ENCODE data around the gene CHRM4. TPM values are rescaled to one million over a fixed set of nuclear protein-coding genes. Genes with fewer than 3 reads are reported as not detected.

The CHRM4 gene
- total RNA-seq, 3 donors from 2014 or later: 0.32 to 6.0 (median 3.1) TPM

DNA sequence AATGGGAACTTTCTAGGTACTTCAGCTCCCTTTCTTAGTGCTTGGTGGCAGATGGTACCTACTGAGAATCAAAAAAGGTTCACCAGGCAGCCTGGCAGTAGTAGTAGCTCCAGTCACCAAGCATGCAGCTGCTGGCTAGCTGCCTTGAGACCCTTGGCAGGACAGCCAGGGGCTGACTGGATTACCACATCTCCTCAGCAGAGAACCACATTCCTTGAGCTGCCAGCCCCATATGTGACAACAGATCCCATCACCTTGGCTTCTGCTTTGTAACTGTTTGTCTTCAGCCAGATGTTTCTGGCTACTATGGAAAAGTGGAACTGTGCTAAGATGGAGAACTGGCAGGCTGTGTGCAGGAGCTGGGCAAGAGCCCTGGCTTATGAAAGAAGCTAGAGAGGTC, 39.6 kb upstream of the CHRM4 start:
- ATAC-seq (no peak), DNase-seq (no peak)
- TF ChIP-seq, protein P1, sequence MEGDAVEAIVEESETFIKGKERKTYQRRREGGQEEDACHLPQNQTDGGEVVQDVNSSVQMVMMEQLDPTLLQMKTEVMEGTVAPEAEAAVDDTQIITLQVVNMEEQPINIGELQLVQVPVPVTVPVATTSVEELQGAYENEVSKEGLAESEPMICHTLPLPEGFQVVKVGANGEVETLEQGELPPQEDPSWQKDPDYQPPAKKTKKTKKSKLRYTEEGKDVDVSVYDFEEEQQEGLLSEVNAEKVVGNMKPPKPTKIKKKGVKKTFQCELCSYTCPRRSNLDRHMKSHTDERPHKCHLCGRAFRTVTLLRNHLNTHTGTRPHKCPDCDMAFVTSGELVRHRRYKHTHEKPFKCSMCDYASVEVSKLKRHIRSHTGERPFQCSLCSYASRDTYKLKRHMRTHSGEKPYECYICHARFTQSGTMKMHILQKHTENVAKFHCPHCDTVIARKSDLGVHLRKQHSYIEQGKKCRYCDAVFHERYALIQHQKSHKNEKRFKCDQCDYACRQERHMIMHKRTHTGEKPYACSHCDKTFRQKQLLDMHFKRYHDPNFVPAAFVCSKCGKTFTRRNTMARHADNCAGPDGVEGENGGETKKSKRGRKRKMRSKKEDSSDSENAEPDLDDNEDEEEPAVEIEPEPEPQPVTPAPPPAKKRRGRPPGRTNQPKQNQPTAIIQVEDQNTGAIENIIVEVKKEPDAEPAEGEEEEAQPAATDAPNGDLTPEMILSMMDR (IDR thresholded peaks at IDR 0.05): no peak
- Histone ChIP-seq H3K4me3 (no peak overlapping the region), H3K36me3 (ENCODE audit: low read depth) (no peaks in the 10 kb centered on the region), H3K4me1 (ENCODE audit: low read depth) (no peaks in the 10 kb centered on the region), H3K9me3 (no peaks in the 10 kb centered on the region)
- intact Hi-C loops (cut with DNase I, micrococcal nuclease): no loop called here

DNA sequence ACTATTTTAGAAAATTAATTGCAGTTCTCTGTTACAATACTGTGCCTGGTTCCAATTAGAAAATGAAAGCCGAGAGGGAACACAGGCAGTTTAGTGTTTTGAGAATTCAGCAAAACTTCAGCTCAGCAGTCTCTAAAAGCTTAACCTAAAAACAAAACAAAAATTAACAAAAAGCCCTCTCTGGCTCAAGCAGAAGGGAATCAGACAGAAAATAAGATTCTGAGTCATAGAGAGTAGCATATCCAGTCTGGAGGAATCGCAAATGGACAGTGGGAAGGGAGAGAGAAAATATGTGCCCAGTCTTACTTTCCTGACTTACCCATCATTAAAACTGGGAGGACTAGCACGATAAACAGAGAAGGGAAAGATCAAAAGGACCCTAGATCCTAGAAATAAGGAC, 38.1 kb upstream of the CHRM4 start:
- ATAC-seq (no peak), DNase-seq (no peak)
- TF ChIP-seq, protein P1 (IDR thresholded peaks at IDR 0.05): no peak
- Histone ChIP-seq H3K4me1 (ENCODE audit: low read depth) (no peaks in the 10 kb centered on the region), H3K9me3 (no peaks in the 10 kb centered on the region), H3K4me3 (no peak overlapping the region), H3K36me3 (ENCODE audit: low read depth) (no peaks in the 10 kb centered on the region)
- intact Hi-C loops (cut with DNase I, micrococcal nuclease): no loop called here

DNA sequence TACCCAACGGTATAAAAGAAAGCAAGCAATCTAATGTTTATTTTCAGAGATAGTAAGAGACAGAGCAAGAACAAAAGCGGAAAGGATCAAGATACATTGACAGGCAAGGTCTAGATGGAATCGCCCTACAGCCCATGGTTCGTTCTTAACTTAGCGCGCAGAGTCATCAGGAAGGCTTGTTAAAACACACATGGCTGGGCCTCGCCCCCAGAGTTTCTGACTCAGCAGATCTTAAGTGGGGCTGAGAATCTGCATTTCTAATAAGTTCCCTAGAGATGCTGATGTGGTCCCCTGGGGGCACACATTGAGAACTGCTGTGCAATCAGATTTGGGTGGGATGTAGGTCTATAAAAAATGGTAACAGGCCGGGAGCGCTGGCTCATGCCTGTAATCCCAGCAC, 35.8 kb upstream of the CHRM4 start:
- intact Hi-C loops (cut with DNase I, micrococcal nuclease): no loop called here
- ATAC-seq: no peak

DNA sequence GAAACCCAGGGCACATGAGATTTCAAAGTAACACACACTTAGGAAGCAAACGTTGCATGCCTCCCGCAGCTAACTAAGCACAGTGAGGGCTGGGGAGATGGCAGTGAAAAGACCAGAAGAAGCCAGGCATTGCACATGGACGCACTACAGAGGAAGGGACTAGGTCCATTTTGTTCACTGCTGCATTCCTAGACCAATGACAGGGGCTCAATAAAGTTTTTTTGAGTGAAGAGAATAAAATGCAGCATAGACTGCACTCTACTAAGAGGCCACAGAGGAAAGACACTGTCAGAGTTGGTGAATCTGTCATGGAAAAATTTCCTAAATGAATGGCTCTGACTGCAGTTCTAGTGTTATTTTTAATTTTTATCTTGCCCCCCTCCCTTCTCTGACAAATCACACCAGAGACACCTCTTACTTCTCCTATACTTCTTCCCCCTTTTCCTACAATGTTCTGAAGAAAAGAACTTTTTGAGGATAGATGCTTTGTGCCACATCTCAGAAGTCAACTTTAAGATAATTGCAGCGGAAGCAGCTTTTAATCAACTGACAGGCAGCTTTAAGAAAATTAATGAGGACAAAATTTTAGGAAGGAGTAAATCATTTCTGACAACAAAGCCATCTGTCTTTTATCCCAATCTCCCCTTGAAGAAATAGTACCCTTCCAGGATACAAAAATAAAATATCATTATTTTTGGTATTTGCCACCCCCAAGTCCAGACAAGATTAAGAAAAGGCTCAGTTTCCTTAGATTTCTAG, 34.8 kb upstream of the CHRM4 start:
- H3K36me3 ChIP-seq (ENCODE audit: low read depth): no peaks in the 10 kb centered on the region
- TF ChIP-seq, protein P1 (IDR thresholded peaks at IDR 0.05): no peak
- no peak for DNase-seq
- H3K4me3 ChIP-seq: no peak overlapping the region
- intact Hi-C loops (cut with DNase I, micrococcal nuclease): no loop called here
- H3K4me1 ChIP-seq (ENCODE audit: low read depth): no peaks in the 10 kb centered on the region
- no peak for ATAC-seq
- H3K9me3 ChIP-seq: no peaks in the 10 kb centered on the region

More for the DNA sequence above, 35.8 kb upstream of the CHRM4 start:
- H3K9me3 ChIP-seq: no peaks in the 10 kb centered on the region
- TF ChIP-seq, protein P1 (IDR thresholded peaks at IDR 0.05): no peak
- no peaks in the 10 kb centered on the region for H3K36me3 ChIP-seq (ENCODE audit: low read depth)
- H3K4me3 ChIP-seq: no peak overlapping the region
- H3K4me1 ChIP-seq (ENCODE audit: low read depth): no peaks in the 10 kb centered on the region
- no peak for DNase-seq

DNA sequence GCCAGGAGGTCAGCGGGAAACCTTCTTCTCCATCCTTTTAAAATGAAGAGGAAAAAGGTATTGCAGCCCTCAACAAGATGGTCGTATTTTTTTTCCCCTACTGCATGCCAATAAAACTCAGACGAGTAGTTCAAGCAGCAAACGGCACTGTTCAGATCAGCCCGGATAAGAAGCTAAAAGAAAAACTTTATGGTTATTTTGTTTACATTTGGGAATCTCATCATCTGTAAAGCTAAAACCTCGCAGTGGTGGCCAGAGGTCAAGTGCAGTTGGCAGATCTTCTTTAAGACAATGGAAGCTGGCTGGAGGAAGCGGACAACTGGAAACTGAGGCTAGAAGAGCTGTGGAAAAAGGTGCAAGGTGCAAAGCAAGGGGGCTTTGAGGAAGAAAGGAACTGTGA, 31.0 kb upstream of the CHRM4 start:
- peak; percentile 42 for ATAC-seq
- H3K9me3 ChIP-seq: no peaks in the 10 kb centered on the region
- TF ChIP-seq, protein P1 (IDR thresholded peaks at IDR 0.05): no peak
- peak in 1 of 3 donors; percentile 33 for DNase-seq
- H3K36me3 ChIP-seq (ENCODE audit: low read depth): no peaks in the 10 kb centered on the region
- H3K4me3 ChIP-seq: no peak overlapping the region
- intact Hi-C loops (cut with DNase I, micrococcal nuclease): no loop called here
- H3K4me1 ChIP-seq (ENCODE audit: low read depth): no peaks in the 10 kb centered on the region

All from mucosa of descending colon (tissue), 3 donors.